WTC11 (cell line): ENCODE results near the gene PGAP2. TPM values are rescaled to one million over a fixed set of nuclear protein-coding genes. Genes with fewer than 3 reads are reported as not detected.

Experiments used
- ATAC-seq: fragments of 200-7000 bp; cut with Tn5 transposase; 2 replicates; pipeline ENCODE4 v1.10.0; 2021; ENCODE audit warnings: mild to moderate bottlenecking, moderate library complexity
- CTCF ChIA-PET: fragments of 300-600 bp; sonication (Branson Sonifier 250); formaldehyde crosslinking; loops from one replicate; lab custom pipeline; 2021; ENCODE audit warnings: antibody characterized with exemption; lab: Charles Lee
- POLR2A ChIA-PET: fragments of 350-600 bp; sonication (Branson Sonifier 250); formaldehyde crosslinking; loops from one replicate; lab custom pipeline; 2021; ENCODE audit warnings: antibody characterized with exemption; lab: Charles Lee
- DNase-seq: peaks from one replicate; pipeline ENCODE4 v3.0.0; 2021; ENCODE audit warnings: low spot score
- H3K27ac Mint-ChIP-seq: 2 replicates; pipeline ENCODE4 v1.8.0; 2021; ENCODE audit warnings: mixed read lengths
- H3K27me3 Mint-ChIP-seq: 2 replicates; pipeline ENCODE4 v1.8.0; 2021; ENCODE audit warnings: low read depth, mild to moderate bottlenecking, moderate library complexity, mixed read lengths
- H3K36me3 Mint-ChIP-seq: 2 replicates; pipeline ENCODE4 v1.8.0; 2021; ENCODE audit warnings: mixed read lengths
- H3K4me1 Mint-ChIP-seq: 2 replicates; pipeline ENCODE4 v1.8.0; 2022; ENCODE audit warnings: mixed read lengths
- H3K4me3 Mint-ChIP-seq: 2 replicates; pipeline ENCODE4 v1.8.0; 2021; ENCODE audit warnings: mild to moderate bottlenecking, moderate library complexity, mixed read lengths
- H3K9me3 Mint-ChIP-seq: 2 replicates; pipeline ENCODE4 v1.8.0; 2021; ENCODE audit warnings: mixed read lengths
- AR ChIP-seq: fragments of 250-450 bp; sonication (Bioruptor Pico); IDR thresholded peaks from 2 replicates; pipeline ENCODE4 v1.9.0; 2021; ENCODE audit warnings: mild to moderate bottlenecking
- CTCF ChIP-seq: fragments of 200-600 bp; IDR thresholded peaks from 2 replicates; pipeline ENCODE4 v1.8.0; 2022; ENCODE audit warnings: antibody characterized with exemption
- E2F4 ChIP-seq: sonication (generic); formaldehyde crosslinking; IDR thresholded peaks from 2 replicates; pipeline ENCODE4 v1.8.1; 2022; ENCODE audit warnings: low read depth, mild to moderate bottlenecking, moderate library complexity, missing genetic modification reagents, borderline replicate concordance
- ELF4 ChIP-seq: sonication (generic); formaldehyde crosslinking; IDR thresholded peaks from 2 replicates; pipeline ENCODE4 v1.8.1; 2022; ENCODE audit warnings: low read depth, mild to moderate bottlenecking, moderate library complexity, missing genetic modification reagents
- FOXK1 ChIP-seq: sonication (generic); formaldehyde crosslinking; IDR thresholded peaks from 2 replicates; pipeline ENCODE4 v1.8.0; 2022; ENCODE audit warnings: mild to moderate bottlenecking, moderate library complexity, missing genetic modification reagents
- FOXP1 ChIP-seq: sonication (generic); formaldehyde crosslinking; IDR thresholded peaks from 2 replicates; pipeline ENCODE4 v1.8.0; 2022; ENCODE audit warnings: missing genetic modification reagents, mild to moderate bottlenecking, moderate library complexity, borderline replicate concordance
- FOXP4 ChIP-seq: sonication (generic); formaldehyde crosslinking; IDR thresholded peaks from 2 replicates; pipeline ENCODE4 v1.8.0; 2022; ENCODE audit warnings: mild to moderate bottlenecking, missing genetic modification reagents
- GTF2I ChIP-seq: fragments of 250-450 bp; sonication (Bioruptor Pico); conservative IDR thresholded peaks from 2 replicates; pipeline ENCODE4 v1.4.0; 2021; ENCODE audit warnings: mild to moderate bottlenecking
- KAT7 ChIP-seq: sonication (generic); formaldehyde crosslinking; IDR thresholded peaks from 2 replicates; pipeline ENCODE4 v1.8.1; 2023; ENCODE audit warnings: missing genetic modification reagents, mild to moderate bottlenecking, borderline replicate concordance
- MLX ChIP-seq: sonication (generic); formaldehyde crosslinking; IDR thresholded peaks from 2 replicates; pipeline ENCODE4 v1.8.1; 2023; ENCODE audit warnings: mild to moderate bottlenecking, missing genetic modification reagents, moderate library complexity
- OVOL2 ChIP-seq: fragments of 250-450 bp; sonication (Bioruptor Pico); IDR thresholded peaks from 2 replicates; pipeline ENCODE4 v1.9.0; 2021; ENCODE audit warnings: mild to moderate bottlenecking, borderline replicate concordance
- RORB ChIP-seq: fragments of 250-450 bp; sonication (Bioruptor Pico); IDR thresholded peaks from 2 replicates; pipeline ENCODE4 v1.9.0; 2021; ENCODE audit warnings: mild to moderate bottlenecking
- TCF7 ChIP-seq: sonication (generic); formaldehyde crosslinking; IDR thresholded peaks from 2 replicates; pipeline ENCODE4 v1.8.0; 2022; ENCODE audit warnings: mild to moderate bottlenecking, low read depth, missing genetic modification reagents, moderate library complexity
- TEAD4 ChIP-seq: sonication (generic); formaldehyde crosslinking; IDR thresholded peaks from 2 replicates; pipeline ENCODE4 v1.8.0; 2022; ENCODE audit warnings: mild to moderate bottlenecking, missing genetic modification reagents
- TP53 ChIP-seq: sonication (generic); formaldehyde crosslinking; IDR thresholded peaks from 2 replicates; pipeline ENCODE4 v1.8.1; 2023; ENCODE audit warnings: mild to moderate bottlenecking, missing genetic modification reagents
- USF1 ChIP-seq: sonication (generic); formaldehyde crosslinking; IDR thresholded peaks from 2 replicates; pipeline ENCODE4 v1.8.0; 2022; ENCODE audit warnings: mild to moderate bottlenecking, missing genetic modification reagents
- ZBTB21 ChIP-seq: sonication (generic); formaldehyde crosslinking; IDR thresholded peaks from 2 replicates; pipeline ENCODE4 v1.8.1; 2023; ENCODE audit warnings: mild to moderate bottlenecking, missing genetic modification reagents, borderline replicate concordance
- ZNF121 ChIP-seq: sonication (generic); formaldehyde crosslinking; IDR thresholded peaks from 2 replicates; pipeline ENCODE4 v1.8.0; 2023; ENCODE audit warnings: missing genetic modification reagents
- ZNF263 ChIP-seq: sonication (generic); formaldehyde crosslinking; IDR thresholded peaks from 2 replicates; pipeline ENCODE4 v1.8.1; 2022; ENCODE audit warnings: low read depth, mild to moderate bottlenecking, moderate library complexity, missing genetic modification reagents
- ZNF396 ChIP-seq: fragments of 250-450 bp; sonication (Bioruptor Pico); IDR thresholded peaks from 2 replicates; pipeline ENCODE4 v1.8.0; 2021; ENCODE audit warnings: mild to moderate bottlenecking, moderate library complexity, borderline replicate concordance
- ZSCAN18 ChIP-seq: fragments of 250-450 bp; sonication (Bioruptor Pico); IDR thresholded peaks from 2 replicates; pipeline ENCODE4 v2.1.2; 2022; ENCODE audit warnings: mild to moderate bottlenecking, moderate library complexity
- total RNA-seq: library from RNA; stranded (reverse); gene quantifications from 3 replicates; pipeline ENCODE4 v1.2.3, GENCODE V29; 2021

The PGAP2 gene
- total RNA-seq, 1 experiment from 2014 or later, result 43.0 TPM

- TF ChIP-seq AR (no peak), E2F4 (CRISPR knock-in tag) (no peak)
These were observed 7.5 kb downstream of the PGAP2 start (continued) for GRCh38 chr11:3815845-3816244.

GRCh38 chr11:3816673-3817072, 8.3 kb downstream of the PGAP2 start:
- no peak overlapping the region for H3K27ac Mint-ChIP-seq
- H3K27me3 Mint-ChIP-seq, result no peaks in the 10 kb centered on the region
- peak; percentile 22; the same call in 1 of the 2 replicates for ATAC-seq
- ChIA-PET CTCF (interaction anchor here (0.9 to 1.7 kb wide), 3 partner anchors 8 to 38 kb away, joined by 4 to 7 read pairs (median 6); partner anchors contain the start of gene STIM1), POLR2A (no interaction called here)
- no peak overlapping the region for H3K4me3 Mint-ChIP-seq
- no peaks in the 10 kb centered on the region; the same call in 1 of the 2 replicates for H3K36me3 Mint-ChIP-seq
- H3K9me3 Mint-ChIP-seq, result no peaks in the 10 kb centered on the region
- no peak for DNase-seq
- peaks cover 8% of the 10 kb centered on the region for H3K4me1 Mint-ChIP-seq
- TF ChIP-seq USF1 (CRISPR knock-in tag) (no peak), TCF7 (CRISPR knock-in tag) (no peak), RORB (CRISPR knock-in tag) (no peak), OVOL2 (no peak), ZNF396 (CRISPR knock-in tag) (no peak), MLX (CRISPR knock-in tag) (no peak), ELF4 (CRISPR knock-in tag) (no peak), FOXP4 (CRISPR knock-in tag) (no peak), TP53 (CRISPR knock-in tag) (no peak), ZNF263 (CRISPR knock-in tag) (no peak), ZNF121 (CRISPR knock-in tag) (no peak), KAT7 (no peak), ZSCAN18 (no peak), FOXK1 (CRISPR knock-in tag) (no peak), CTCF (no peak), ZBTB21 (CRISPR knock-in tag) (no peak), GTF2I (no peak), FOXP1 (CRISPR knock-in tag) (no peak), TEAD4 (no peak)
- TF ChIP-seq, all 79 proteins: peak for 0
